ENCODE data around the gene C11orf71. TPM values are rescaled to one million over a fixed set of nuclear protein-coding genes. Genes with fewer than 3 reads are reported as not detected.
A peak's percentile ranks its signal among the peaks of the same experiment; 100 is the strongest.

Gene C11orf71
- total RNA-seq, 1 experiment from 2014 or later = 5.6 TPM

- H3K4me1 Mint-ChIP-seq (ENCODE audit: insufficient read depth, unreplicated experiment) = no peaks in the 10 kb centered on the region
- no peak for TF ChIP-seq CTCF (IDR thresholded peaks at IDR 0.05; ENCODE audit: unreplicated experiment)
- H3K9me3 Mint-ChIP-seq (ENCODE audit: unreplicated experiment) = no peaks in the 10 kb centered on the region
- H3K27ac Mint-ChIP-seq (ENCODE audit: low read depth, unreplicated experiment) = no peak overlapping the region
- ChIA-PET CTCF (interaction anchor here (0.9 to 1.4 kb wide), 2 partner anchors 16 to 63 kb away, joined by 4 to 5 read pairs; no protein-coding TSS in a partner anchor), POLR2A (interaction anchor here (1.1 to 2.5 kb wide), 2 partner anchors 10 to 12 kb away, joined by 5 to 8 read pairs; no protein-coding TSS in a partner anchor)
- intact Hi-C loops (cut with micrococcal nuclease) = no loop called here
- no peaks in the 10 kb centered on the region for H3K27me3 Mint-ChIP-seq (ENCODE audit: insufficient read depth, unreplicated experiment)
- BruUV-seq (replicated peaks) = no TSS peak
- H3K4me3 Mint-ChIP-seq (ENCODE audit: unreplicated experiment) = no peak overlapping the region
- no peak for DNase-seq (ENCODE audit: unreplicated experiment)
- no peaks in the 10 kb centered on the region for H3K36me3 Mint-ChIP-seq (ENCODE audit: insufficient read depth, unreplicated experiment)
These were observed 20.8 kb downstream of the C11orf71 start for GRCh38 chr11:114379394-114380069.

- intact Hi-C loops (cut with micrococcal nuclease) = no loop called here
- Mint-ChIP-seq H3K9me3 (ENCODE audit: unreplicated experiment) (no peaks in the 10 kb centered on the region), H3K36me3 (ENCODE audit: insufficient read depth, unreplicated experiment) (no peaks in the 10 kb centered on the region), H3K4me1 (ENCODE audit: insufficient read depth, unreplicated experiment) (no peaks in the 10 kb centered on the region), H3K4me3 (ENCODE audit: unreplicated experiment) (no peak overlapping the region), H3K27ac (ENCODE audit: low read depth, unreplicated experiment) (no peak overlapping the region), H3K27me3 (ENCODE audit: insufficient read depth, unreplicated experiment) (no peaks in the 10 kb centered on the region)
- peak; percentile 13 for DNase-seq (ENCODE audit: unreplicated experiment)
- BruUV-seq (replicated peaks) = no TSS peak
- ChIA-PET POLR2A (interaction anchor here (0.9 kb wide), 1 partner anchor 19 kb away, joined by 3 read pairs; no protein-coding TSS in a partner anchor), CTCF (no interaction called here)
- no peak for TF ChIP-seq CTCF (IDR thresholded peaks at IDR 0.05; ENCODE audit: unreplicated experiment)
These were observed 22.6 kb downstream of the C11orf71 start for GRCh38 chr11:114377612-114378267.

GRCh38 chr11:114375052-114375451, 25.3 kb downstream of the C11orf71 start:
- CTCF ChIA-PET = no interaction called here
- BruUV-seq (replicated peaks) = no TSS peak
- TF ChIP-seq CTCF (IDR thresholded peaks at IDR 0.05; ENCODE audit: unreplicated experiment) = no peak
- H3K36me3 Mint-ChIP-seq (ENCODE audit: insufficient read depth, unreplicated experiment) = no peaks in the 10 kb centered on the region
- H3K27me3 Mint-ChIP-seq (ENCODE audit: insufficient read depth, unreplicated experiment) = no peaks in the 10 kb centered on the region
- no peaks in the 10 kb centered on the region for H3K9me3 Mint-ChIP-seq (ENCODE audit: unreplicated experiment)
- intact Hi-C loops (cut with micrococcal nuclease) = no loop called here
- H3K27ac Mint-ChIP-seq (ENCODE audit: low read depth, unreplicated experiment) = no peak overlapping the region
- POLR2A ChIA-PET = no interaction called here
- no peaks in the 10 kb centered on the region for H3K4me1 Mint-ChIP-seq (ENCODE audit: insufficient read depth, unreplicated experiment)
- H3K4me3 Mint-ChIP-seq (ENCODE audit: unreplicated experiment) = no peak overlapping the region
- no peak for DNase-seq (ENCODE audit: unreplicated experiment)

- Mint-ChIP-seq H3K4me1 (ENCODE audit: insufficient read depth, unreplicated experiment) (peaks cover 26% of the 10 kb centered on the region), H3K36me3 (ENCODE audit: insufficient read depth, unreplicated experiment) (no peaks in the 10 kb centered on the region), H3K9me3 (ENCODE audit: unreplicated experiment) (no peaks in the 10 kb centered on the region), H3K4me3 (ENCODE audit: unreplicated experiment) (no peak overlapping the region), H3K27me3 (ENCODE audit: insufficient read depth, unreplicated experiment) (no peaks in the 10 kb centered on the region), H3K27ac (ENCODE audit: low read depth, unreplicated experiment) (no peak overlapping the region)
- intact Hi-C loops (cut with micrococcal nuclease) = no loop called here
- BruUV-seq (replicated peaks) = no TSS peak
- DNase-seq (ENCODE audit: unreplicated experiment) = peak; percentile 47
- ChIA-PET CTCF (interaction anchor here (0.7 kb wide), 1 partner anchor 28 kb away, joined by 3 read pairs; no protein-coding TSS in a partner anchor), POLR2A (interaction anchor here (0.7 to 2.1 kb wide), 4 partner anchors 11 to 70 kb away, joined by 3 to 8 read pairs (median 6); partner anchors contain the start of gene REXO2)
- TF ChIP-seq CTCF (IDR thresholded peaks at IDR 0.05; ENCODE audit: unreplicated experiment) = no peak
These were observed 31.2 kb downstream of the C11orf71 start for GRCh38 chr11:114368918-114369680.

Measured in MCF 10A (cell line).